Panc1 (cell line): Measurements from ENCODE around the gene CPNE4. TPM values are rescaled to one million over a fixed set of nuclear protein-coding genes. Genes with fewer than 3 reads are reported as not detected.
"Not testable (repeated sequence)": the region's sequence is repeated elsewhere in the genome, so short reads cannot be mapped to it uniquely, and the experiment has no call there.

Experiments
- ATAC-seq: fragments of 200-7000 bp; cut with Tn5 transposase; 2 replicates; pipeline ENCODE4 v1.9.1; 2020; ENCODE audit warnings: mild to moderate bottlenecking, moderate library complexity
- BruUV-seq: library from RNA; stranded (reverse); fragments of 400-500 nt; replicated peaks from 2 replicates; lab custom pipeline; 2021; lab: Mats Ljungman, UMichigan
- CTCF ChIA-PET: fragments of 300-600 bp; sonication (Branson Sonifier 250); formaldehyde crosslinking; loops from one replicate; lab custom pipeline; 2022; ENCODE audit warnings: antibody characterized with exemption; lab: Charles Lee
- POLR2A ChIA-PET: fragments of 300-600 bp; sonication (Branson Sonifier 250); formaldehyde crosslinking; loops from one replicate; lab custom pipeline; 2022; ENCODE audit warnings: antibody characterized with exemption; lab: Charles Lee
- DNase-seq: peaks from one replicate; pipeline ENCODE4 v3.0.0-alpha.2; 2010; ENCODE audit warnings: low read depth, low spot score
- H3K27ac ChIP-seq: 2 replicates; pipeline ENCODE4 v1.5.1; 2011; ENCODE audit warnings: mild to moderate bottlenecking, low read length, inconsistent platforms
- H3K27me3 ChIP-seq: fragments of 200-500 bp; sonication (Bioruptor generic); 2 replicates; pipeline ENCODE4 v1.6.0; 2014; ENCODE audit warnings: low read length, inconsistent platforms; ENCODE audit not compliant: control insufficient read depth, insufficient read depth
- H3K36me3 ChIP-seq: fragments of 200-500 bp; sonication (Bioruptor generic); 2 replicates; pipeline ENCODE4 v1.5.1; 2014; ENCODE audit warnings: inconsistent platforms, mild to moderate bottlenecking, low read length, moderate library complexity; ENCODE audit not compliant: control insufficient read depth, insufficient read depth
- H3K4me1 ChIP-seq: 2 replicates; pipeline ENCODE4 v1.5.1; 2011; ENCODE audit warnings: inconsistent platforms, mild to moderate bottlenecking, low read length, moderate library complexity; ENCODE audit not compliant: control insufficient read depth, insufficient read depth
- H3K4me3 ChIP-seq, 2 experiments: 2 replicates each; pipeline ENCODE4 v1.5.1; 2011 to 2012; ENCODE audit warnings: low read depth in 2 of 2, low read length in 2 of 2, mild to moderate bottlenecking in 2 of 2, inconsistent platforms in 1 of 2, moderate library complexity in 1 of 2
- H3K9me3 ChIP-seq: fragments of 200-500 bp; sonication (Bioruptor generic); 2 replicates; pipeline ENCODE4 v1.5.1; 2014; ENCODE audit warnings: low read depth, mild to moderate bottlenecking, inconsistent platforms, low read length, moderate library complexity; ENCODE audit not compliant: control insufficient read depth, insufficient read depth
- CTCF ChIP-seq: fragments of 450-650 bp; IDR thresholded peaks from 2 replicates; pipeline ENCODE4 v1.5.1; 2017; ENCODE audit warnings: mild to moderate bottlenecking
- POLR2AphosphoS5 ChIP-seq: IDR thresholded peaks from 2 replicates; pipeline ENCODE4 v1.6.1; 2012; ENCODE audit warnings: mild to moderate bottlenecking, low read depth, low read length, moderate library complexity
- SIN3A ChIP-seq: IDR thresholded peaks from 2 replicates; pipeline ENCODE4 v1.6.1; 2012; ENCODE audit warnings: low read depth, mild to moderate bottlenecking, low read length, moderate library complexity, borderline replicate concordance; ENCODE audit not compliant: insufficient read depth
- TCF7L2 ChIP-seq: IDR thresholded peaks from 2 replicates; pipeline ENCODE4 v1.6.1; 2011; ENCODE audit warnings: mild to moderate bottlenecking, low read depth, low read length, inconsistent platforms
- in situ Hi-C: cut with HindIII; loops from 2 replicates; pipeline ENCODE4 v1.10.0; 2016; ENCODE audit warnings: low sequenced_read_pairs, low pct_unique_long_range_greater_than_20kb
- intact Hi-C: fragments of 100-400 bp; cut with micrococcal nuclease; formaldehyde crosslinking; loops from one replicate; pipeline ENCODE4 v1.10.0; 2022; ENCODE audit not compliant: unreplicated experiment
- total RNA-seq: library from RNA; stranded (reverse); gene quantifications from one replicate; pipeline ENCODE4 v1.2.1, GENCODE V29; 2021; ENCODE audit not compliant: unreplicated experiment
- TF ChIP-seq, protein P1 (sequence below), 2 experiments: IDR thresholded peaks; 2 replicates each; pipeline ENCODE4 v1.6.1; 2011 to 2012; ENCODE audit warnings: low read depth in 2 of 2, control low read depth in 1 of 2, low read length in 1 of 2, mild to moderate bottlenecking in 1 of 2, moderate library complexity in 1 of 2; ENCODE audit not compliant: insufficient read depth in 1 of 2

The CPNE4 gene
- total RNA-seq, 1 experiment from 2014 or later = not detected

DNA sequence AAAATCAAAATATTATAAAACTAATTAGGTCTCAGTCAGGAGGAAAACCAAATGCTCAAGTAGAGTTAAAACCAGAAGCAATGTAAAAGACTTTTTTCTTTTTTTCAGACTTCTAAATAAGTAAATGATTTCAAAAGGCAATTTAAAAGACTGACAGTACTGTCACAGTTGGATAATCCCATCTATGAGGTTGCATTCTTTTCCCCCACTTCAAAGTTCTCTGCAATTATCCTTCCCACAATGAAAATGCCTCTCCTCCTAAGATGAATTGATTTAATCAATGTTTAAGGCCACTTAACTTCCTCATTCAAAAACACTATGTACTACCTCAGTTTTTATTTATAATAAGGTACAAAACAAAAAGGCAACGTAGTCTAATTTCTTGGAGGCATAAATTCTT, 540.1 kb downstream of the CPNE4 start:
- Histone ChIP-seq H3K27me3 (no peaks in the 10 kb centered on the region), H3K4me1 (no peaks in the 10 kb centered on the region), H3K36me3 (peaks cover 67% of the 10 kb centered on the region), H3K4me3 (no peak overlapping the region), H3K9me3 (no peaks in the 10 kb centered on the region), H3K27ac (no peak overlapping the region)
- ATAC-seq = no peak
- intact Hi-C loops = no loop called here
- CTCF ChIA-PET = no interaction called here
- no TSS peak for BruUV-seq
- TF ChIP-seq TCF7L2 = no peak
- no peak for DNase-seq
- in situ Hi-C loops = no loop called here
- POLR2A ChIA-PET = no interaction called here

- TF ChIP-seq POLR2AphosphoS5 = no peak
- TF ChIP-seq, protein P1, sequence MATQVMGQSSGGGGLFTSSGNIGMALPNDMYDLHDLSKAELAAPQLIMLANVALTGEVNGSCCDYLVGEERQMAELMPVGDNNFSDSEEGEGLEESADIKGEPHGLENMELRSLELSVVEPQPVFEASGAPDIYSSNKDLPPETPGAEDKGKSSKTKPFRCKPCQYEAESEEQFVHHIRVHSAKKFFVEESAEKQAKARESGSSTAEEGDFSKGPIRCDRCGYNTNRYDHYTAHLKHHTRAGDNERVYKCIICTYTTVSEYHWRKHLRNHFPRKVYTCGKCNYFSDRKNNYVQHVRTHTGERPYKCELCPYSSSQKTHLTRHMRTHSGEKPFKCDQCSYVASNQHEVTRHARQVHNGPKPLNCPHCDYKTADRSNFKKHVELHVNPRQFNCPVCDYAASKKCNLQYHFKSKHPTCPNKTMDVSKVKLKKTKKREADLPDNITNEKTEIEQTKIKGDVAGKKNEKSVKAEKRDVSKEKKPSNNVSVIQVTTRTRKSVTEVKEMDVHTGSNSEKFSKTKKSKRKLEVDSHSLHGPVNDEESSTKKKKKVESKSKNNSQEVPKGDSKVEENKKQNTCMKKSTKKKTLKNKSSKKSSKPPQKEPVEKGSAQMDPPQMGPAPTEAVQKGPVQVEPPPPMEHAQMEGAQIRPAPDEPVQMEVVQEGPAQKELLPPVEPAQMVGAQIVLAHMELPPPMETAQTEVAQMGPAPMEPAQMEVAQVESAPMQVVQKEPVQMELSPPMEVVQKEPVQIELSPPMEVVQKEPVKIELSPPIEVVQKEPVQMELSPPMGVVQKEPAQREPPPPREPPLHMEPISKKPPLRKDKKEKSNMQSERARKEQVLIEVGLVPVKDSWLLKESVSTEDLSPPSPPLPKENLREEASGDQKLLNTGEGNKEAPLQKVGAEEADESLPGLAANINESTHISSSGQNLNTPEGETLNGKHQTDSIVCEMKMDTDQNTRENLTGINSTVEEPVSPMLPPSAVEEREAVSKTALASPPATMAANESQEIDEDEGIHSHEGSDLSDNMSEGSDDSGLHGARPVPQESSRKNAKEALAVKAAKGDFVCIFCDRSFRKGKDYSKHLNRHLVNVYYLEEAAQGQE (IDR thresholded peaks at IDR 0.05; ENCODE audit: insufficient read depth in 1 of 2, low read depth in 2 of 2, low read length in 1 of 2) = no peak
- TF ChIP-seq SIN3A = no peak
- TF ChIP-seq CTCF = no peak
- TF ChIP-seq TCF7L2 = no peak
- Histone ChIP-seq H3K4me1 (no peaks in the 10 kb centered on the region), H3K4me3 (no peak overlapping the region), H3K27me3 (no peaks in the 10 kb centered on the region), H3K9me3 (no peaks in the 10 kb centered on the region), H3K27ac (no peak overlapping the region), H3K36me3 (peaks cover 63% of the 10 kb centered on the region)
- ChIA-PET POLR2A (no interaction called here), CTCF (no interaction called here)
- intact Hi-C loops = no loop called here
- ATAC-seq = no peak
- DNase-seq = no peak
- no TSS peak for BruUV-seq
- in situ Hi-C loops = no loop called here
These were observed 543.0 kb downstream of the CPNE4 start for GRCh38 chr3:131491775-131492174.

DNA sequence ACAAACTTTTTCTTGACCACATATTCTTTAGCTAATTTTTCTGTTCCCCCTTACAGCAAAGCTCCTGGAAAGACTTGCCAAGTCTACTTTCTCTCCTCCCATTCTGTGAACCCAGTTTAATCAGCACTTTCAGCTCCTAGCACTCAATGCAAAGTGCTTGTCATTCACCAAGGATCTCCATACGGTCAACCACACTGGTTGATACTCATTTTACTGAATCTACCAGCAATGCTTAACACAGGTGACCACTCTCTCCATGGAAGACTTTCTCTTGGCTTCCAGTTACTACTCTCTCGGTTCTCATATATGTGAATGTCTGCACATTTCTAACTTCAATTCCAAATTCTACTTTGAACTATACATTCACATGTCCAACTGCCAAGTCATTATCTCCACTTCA, 543.7 kb downstream of the CPNE4 start:
- Histone ChIP-seq H3K4me3 (no peak overlapping the region), H3K27ac (no peak overlapping the region), H3K27me3 (no peaks in the 10 kb centered on the region), H3K36me3 (peaks cover 59% of the 10 kb centered on the region), H3K9me3 (no peaks in the 10 kb centered on the region), H3K4me1 (no peaks in the 10 kb centered on the region)
- ATAC-seq (no peak), DNase-seq (no peak)
- ChIA-PET CTCF (interaction anchor here (0.6 kb wide), 1 partner anchor 1150 kb away, joined by 5 read pairs; no protein-coding TSS in a partner anchor), POLR2A (no interaction called here)
- in situ Hi-C loops = no loop called here
- intact Hi-C loops = no loop called here
- no TSS peak for BruUV-seq
- TF ChIP-seq POLR2AphosphoS5 (no peak), SIN3A (no peak), CTCF (no peak), TCF7L2 (no peak)
- TF ChIP-seq, protein P1 (IDR thresholded peaks at IDR 0.05; ENCODE audit: insufficient read depth in 1 of 2, low read depth in 2 of 2, low read length in 1 of 2) = no peak

DNA sequence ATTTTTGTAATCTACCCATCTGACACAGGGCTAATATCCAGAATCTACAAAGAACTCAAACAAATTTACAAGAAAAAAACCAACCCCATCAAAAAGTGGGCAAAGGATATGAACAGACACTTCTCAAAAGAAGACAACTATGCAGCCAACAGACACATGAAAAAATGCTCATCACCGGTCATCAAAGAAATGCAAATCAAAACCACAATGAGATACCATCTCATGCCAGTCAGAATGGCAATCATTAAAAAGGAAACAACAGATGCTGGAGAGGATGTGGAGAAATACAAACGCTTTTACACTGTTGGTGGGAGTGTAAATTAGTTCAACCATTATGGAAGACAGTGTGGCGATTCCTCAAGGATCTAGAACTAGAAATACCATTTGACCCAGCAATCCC, 548.3 kb downstream of the CPNE4 start:
- CTCF ChIA-PET, DNase-seq, POLR2A ChIA-PET, H3K27ac ChIP-seq, H3K27me3 ChIP-seq, BruUV-seq, H3K9me3 ChIP-seq, ATAC-seq, H3K4me1 ChIP-seq, H3K4me3 ChIP-seq, in situ Hi-C loops: not testable (repeated sequence)
- intact Hi-C loops = loop anchor here (10.0 kb wide), 1 partner anchor 452 kb away; no protein-coding TSS in a partner anchor
- H3K36me3 ChIP-seq = peaks cover 35% of the 10 kb centered on the region
